ENCODE measurements around the gene TMC7.
"Not testable (repeated sequence)": the region's sequence is repeated elsewhere in the genome, so short reads cannot be mapped to it uniquely, and the experiment has no call there.

GRCh38 chr16:18955874-18956580 lies 27.7 kb upstream of the TMC7 start:
- TF ChIP-seq, protein P1, sequence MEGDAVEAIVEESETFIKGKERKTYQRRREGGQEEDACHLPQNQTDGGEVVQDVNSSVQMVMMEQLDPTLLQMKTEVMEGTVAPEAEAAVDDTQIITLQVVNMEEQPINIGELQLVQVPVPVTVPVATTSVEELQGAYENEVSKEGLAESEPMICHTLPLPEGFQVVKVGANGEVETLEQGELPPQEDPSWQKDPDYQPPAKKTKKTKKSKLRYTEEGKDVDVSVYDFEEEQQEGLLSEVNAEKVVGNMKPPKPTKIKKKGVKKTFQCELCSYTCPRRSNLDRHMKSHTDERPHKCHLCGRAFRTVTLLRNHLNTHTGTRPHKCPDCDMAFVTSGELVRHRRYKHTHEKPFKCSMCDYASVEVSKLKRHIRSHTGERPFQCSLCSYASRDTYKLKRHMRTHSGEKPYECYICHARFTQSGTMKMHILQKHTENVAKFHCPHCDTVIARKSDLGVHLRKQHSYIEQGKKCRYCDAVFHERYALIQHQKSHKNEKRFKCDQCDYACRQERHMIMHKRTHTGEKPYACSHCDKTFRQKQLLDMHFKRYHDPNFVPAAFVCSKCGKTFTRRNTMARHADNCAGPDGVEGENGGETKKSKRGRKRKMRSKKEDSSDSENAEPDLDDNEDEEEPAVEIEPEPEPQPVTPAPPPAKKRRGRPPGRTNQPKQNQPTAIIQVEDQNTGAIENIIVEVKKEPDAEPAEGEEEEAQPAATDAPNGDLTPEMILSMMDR (IDR thresholded peaks at IDR 0.05; ENCODE audit: extremely low read depth in 1 of 2, insufficient read depth in 1 of 2, low read depth in 1 of 2, low read length in 2 of 2), result not testable (repeated sequence)
- TF ChIP-seq POLR2A (IDR thresholded peaks at IDR 0.05; ENCODE audit: low read depth, low read length); POLR2AphosphoS5 (IDR thresholded peaks at IDR 0.05; ENCODE audit: insufficient read depth, low read depth, low read length); MYC (IDR thresholded peaks at IDR 0.05; ENCODE audit: low read depth, low read length): not testable (repeated sequence)
